Activated CD4-positive, CD25-positive, alpha-beta regulatory T cell treated with anti-CD3 and anti-CD28 coated beads, Interleukin-2, amount 50 U/mL, for 72 hours (primary cell): ENCODE measurements around the gene SELENBP1.
A peak's percentile ranks its signal among the peaks of the same experiment; 100 is the strongest.
"Not testable (repeated sequence)": the region's sequence is repeated elsewhere in the genome, so short reads cannot be mapped to it uniquely, and the experiment has no call there.

Experiments used
- DNase-seq: peaks from one replicate; pipeline ENCODE4 v3.0.0; 2021

SELENBP1 gene

DNA sequence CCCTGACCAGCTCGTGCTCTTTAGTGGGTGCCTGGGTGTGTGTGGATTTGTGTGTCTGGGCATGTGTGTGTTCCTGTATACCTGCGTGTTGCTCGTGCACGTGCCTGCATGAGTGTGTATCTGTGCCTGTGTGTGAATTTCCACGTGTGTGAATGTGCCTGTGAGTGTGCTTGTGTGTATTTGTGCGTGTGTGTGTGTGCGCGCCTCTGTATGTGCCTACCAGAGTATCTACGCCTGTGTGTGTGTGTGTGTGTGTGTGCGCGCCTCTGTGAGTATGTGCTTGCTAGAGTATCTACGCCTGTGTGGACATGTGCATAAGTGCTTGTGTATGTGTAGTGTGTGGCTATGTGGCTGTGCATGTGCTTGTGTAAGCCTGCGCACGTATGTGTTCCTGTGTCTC, 691 bp upstream of the SELENBP1 start:
- DNase-seq, result no peak

GRCh38 chr1:151371370-151372057, 991 bp downstream of the SELENBP1 start:
- no peak for DNase-seq

DNA sequence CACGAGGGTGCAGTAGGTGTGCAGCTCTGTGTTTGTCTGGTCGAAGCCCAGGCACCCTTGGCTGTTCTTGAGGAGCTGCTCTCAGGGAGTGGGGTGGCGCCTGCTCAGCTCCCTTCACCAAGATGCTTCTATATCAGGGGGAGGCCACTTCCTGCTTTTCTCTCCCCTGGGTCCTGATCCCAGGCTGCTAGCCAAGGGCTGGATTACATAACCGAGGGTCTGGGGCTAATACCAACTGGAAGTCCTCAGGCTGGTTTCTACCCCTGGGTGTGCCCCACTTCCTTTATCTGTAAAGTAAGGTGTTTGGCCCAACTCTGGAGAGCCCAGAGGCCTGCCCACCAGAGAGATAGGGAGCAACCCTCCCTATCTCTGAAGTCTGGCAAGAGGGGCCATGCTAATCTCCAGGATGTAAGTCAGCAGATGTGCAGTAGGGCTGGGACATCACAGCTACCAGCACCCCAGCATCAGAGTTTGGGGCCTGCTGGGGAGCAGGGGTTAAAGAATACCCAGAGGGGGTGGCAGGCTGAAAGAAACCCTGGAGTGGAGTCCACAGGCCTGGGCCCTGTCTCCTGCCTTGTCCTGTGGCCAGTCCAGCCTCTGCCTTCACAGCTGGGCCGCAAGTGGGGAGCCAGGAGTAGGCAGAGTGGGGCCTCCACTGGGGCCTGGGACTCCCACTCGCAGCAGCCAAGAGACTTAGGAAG, 2.1 kb downstream of the SELENBP1 start:
- no peak for DNase-seq

- DNase-seq, result no peak
Observed at GRCh38 chr1:151369621-151370048, 2.9 kb downstream of the SELENBP1 start.

GRCh38 chr1:151369302-151369610, 3.2 kb downstream of the SELENBP1 start:
- DNase-seq, result no peak

GRCh38 chr1:151368393-151369301, 3.9 kb downstream of the SELENBP1 start:
- DNase-seq, result no peak

GRCh38 chr1:151367658-151368392, 4.7 kb downstream of the SELENBP1 start:
- DNase-seq, result no peak

DNA sequence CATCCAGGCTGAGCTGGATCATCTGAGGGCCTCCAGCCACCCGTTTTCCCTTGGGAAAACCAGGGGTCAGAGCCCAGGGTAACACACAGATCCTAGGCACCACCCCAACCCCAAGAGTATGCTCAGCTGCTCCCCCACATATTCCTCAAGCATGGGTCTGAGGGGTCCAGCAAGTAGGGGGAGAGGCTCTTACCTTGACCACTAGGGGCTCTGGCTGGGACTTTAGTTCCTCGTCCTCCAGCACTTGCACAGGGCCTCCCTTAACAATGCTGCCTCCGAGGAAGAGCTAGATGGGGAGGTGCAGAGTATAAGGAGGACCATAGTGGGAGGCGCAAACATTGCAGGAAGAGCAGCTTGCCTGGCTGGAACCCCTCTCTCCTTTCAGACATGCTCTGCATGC, 7.5 kb downstream of the SELENBP1 start:
- DNase-seq, result no peak

- DNase-seq, result no peak
Observed at GRCh38 chr1:151362308-151363155, 10.0 kb downstream of the SELENBP1 start.

- no peak for DNase-seq
Observed at GRCh38 chr1:151361883-151362282, 10.6 kb downstream of the SELENBP1 start.

GRCh38 chr1:151356696-151357095, 15.8 kb downstream of the SELENBP1 start:
- no peak for DNase-seq

GRCh38 chr1:151352021-151352718, 20.3 kb downstream of the SELENBP1 start:
- no peak for DNase-seq

GRCh38 chr1:151350323-151350722, 22.2 kb downstream of the SELENBP1 start:
- DNase-seq, result not testable (repeated sequence)

DNA sequence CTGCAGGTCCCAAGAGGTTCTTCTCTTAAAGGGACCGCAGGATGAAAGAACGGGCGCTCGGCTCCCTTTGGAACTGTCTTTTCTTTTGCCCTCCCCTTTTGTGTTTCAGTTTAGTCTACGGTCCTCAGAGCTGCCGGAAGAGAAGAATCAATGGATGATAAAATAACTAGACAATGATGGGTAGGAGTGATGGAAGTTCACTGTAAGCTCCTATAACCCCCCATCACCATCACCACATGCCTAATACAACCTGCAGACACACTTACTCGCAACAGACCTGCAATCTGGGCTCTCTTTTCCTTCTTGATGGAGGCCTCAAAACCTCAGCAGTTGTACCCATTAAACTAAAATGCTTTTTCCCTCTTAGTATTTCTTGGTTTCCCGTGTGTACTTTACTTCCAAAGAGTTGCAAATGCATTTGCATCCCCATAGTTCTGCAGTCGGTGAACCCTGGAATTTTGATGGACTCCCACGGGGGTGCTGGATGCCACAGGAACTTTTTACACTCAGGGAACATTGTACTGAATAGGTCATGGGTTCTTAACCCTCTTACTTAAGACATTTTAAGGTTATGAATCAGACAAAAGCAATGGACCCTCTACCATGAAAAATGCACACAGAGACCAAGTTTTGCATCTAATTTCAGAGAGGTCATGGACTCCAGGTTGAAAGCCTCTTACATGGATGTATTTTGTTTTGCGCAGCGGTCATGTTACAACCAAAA, 24.8 kb downstream of the SELENBP1 start:
- DNase-seq, result no peak

DNA sequence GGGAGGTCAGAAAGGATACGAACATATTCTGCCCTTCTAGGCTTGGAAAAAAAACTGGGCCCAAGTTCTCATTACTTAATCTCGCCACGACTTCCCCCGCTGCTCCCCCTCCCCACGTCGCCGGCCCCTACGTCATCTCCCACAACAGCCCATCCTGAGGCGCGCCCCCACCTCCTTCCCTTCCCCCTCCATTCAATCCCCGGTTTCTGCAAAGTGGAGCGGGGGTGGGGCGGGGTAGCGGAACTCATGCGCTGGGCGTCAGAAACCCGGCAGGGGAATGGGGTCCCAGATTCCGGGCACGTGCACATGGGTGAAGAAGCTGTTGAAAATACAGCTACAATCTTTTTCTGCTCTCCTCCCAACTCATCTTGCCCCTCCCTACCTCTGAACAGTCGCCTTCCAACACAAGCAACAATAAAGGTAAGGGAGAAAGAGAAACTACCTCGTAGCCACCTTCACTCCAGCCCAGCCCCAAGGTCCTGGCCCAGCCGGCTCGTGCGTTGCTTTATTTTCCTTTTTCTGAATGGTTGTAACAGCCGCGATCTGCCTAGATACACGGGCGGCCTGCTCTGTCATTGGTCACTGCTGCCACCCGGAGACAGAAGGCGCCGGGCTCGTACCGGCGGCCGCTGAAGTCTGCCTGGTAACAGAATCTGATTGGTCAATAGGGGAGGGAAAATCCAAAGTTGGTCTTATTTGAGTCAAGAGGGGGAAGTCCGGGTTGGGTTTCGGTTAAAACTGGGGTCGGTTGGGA, 25.6 kb downstream of the SELENBP1 start, which contains the start of gene RFX5:
RFX5 (minus strand) TSS at position 484 of the 754 bp plus-strand sequence. CDS start 932 bp downstream, outside the sequence.
- peak; percentile 88 for DNase-seq

DNA sequence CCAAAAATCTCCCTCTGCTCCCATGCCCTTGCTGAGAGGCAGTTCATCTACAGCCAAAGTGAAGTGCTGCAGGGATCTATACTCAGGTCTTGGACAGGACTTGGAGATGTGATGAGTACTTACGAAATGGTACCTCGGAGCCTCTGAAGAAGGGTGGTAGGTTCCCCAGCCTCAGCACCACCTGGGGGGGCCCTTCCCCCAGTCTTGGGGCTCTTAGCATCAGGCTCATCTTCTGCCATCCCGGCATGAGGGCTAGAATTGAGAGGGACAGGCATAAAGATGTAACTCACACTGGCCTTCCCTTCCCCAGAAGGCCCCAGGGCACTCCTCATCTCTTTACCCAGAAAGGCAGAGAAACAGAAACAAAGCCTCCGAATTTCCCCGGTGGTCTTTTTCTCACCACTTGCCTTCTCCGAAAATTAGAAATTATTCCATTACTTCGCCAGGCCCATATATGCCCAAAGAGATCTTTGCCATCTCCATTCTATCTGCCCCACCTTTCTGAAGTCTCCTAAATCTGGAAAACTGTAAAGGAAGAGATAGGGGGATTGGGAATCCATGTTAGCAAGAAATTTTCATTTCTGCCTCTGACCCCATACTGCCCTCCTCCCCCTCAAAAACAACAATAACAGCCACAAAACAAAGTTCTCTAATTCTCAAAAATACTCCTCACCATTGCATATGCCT, 26.3 kb downstream of the SELENBP1 start:
- no peak for DNase-seq

- no peak for DNase-seq
Observed at GRCh38 chr1:151344291-151344690, 28.2 kb downstream of the SELENBP1 start.

GRCh38 chr1:151343587-151343986, 28.9 kb downstream of the SELENBP1 start:
- DNase-seq, result no peak

DNA sequence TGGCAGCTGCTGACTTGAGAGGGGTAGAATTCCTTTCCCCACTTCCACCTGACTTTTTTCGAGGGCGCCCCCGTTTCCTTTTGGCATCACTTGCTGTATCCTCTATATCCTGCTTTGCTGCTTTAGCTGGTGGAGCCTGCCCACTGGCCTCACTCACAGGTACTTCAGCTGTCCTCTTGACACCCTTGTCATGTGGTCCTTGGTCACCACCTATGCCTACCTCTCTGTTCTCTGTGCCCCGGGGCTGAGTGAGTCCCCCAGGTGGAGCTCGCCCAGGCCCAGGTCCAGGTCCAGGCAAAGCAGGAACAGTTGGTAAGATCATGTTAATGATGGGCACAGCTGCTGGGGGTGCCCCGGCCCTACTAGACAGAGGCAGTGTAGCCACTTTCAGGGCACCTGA, 29.9 kb downstream of the SELENBP1 start:
- DNase-seq, result no peak
